ENCODE data around the gene PGM5.

Gene PGM5

DNA sequence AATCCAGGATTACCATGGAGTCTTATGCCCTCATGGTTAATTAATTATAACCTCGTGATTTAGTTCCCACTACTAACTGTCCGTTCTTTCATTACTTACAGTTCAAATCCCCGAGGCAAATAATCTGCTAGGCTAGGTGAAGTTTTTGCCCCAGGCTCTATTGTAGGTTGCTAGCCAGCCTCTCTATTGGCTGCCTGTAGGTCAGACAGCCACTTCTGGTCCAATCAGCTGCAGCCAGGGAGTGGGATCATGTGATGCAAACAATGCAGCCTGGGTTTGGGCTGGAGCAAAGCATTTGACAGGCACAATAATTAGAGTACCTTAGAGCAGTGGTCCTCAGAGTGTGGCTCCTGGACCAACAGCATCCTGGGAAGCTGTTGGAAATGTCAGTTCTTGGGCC is 166.5 kb downstream of the PGM5 start:
- TF ChIP-seq EZH2phosphoT487 (IDR thresholded peaks at IDR 0.05; ENCODE audit: borderline replicate concordance), result no peak
- TF ChIP-seq, protein P1, sequence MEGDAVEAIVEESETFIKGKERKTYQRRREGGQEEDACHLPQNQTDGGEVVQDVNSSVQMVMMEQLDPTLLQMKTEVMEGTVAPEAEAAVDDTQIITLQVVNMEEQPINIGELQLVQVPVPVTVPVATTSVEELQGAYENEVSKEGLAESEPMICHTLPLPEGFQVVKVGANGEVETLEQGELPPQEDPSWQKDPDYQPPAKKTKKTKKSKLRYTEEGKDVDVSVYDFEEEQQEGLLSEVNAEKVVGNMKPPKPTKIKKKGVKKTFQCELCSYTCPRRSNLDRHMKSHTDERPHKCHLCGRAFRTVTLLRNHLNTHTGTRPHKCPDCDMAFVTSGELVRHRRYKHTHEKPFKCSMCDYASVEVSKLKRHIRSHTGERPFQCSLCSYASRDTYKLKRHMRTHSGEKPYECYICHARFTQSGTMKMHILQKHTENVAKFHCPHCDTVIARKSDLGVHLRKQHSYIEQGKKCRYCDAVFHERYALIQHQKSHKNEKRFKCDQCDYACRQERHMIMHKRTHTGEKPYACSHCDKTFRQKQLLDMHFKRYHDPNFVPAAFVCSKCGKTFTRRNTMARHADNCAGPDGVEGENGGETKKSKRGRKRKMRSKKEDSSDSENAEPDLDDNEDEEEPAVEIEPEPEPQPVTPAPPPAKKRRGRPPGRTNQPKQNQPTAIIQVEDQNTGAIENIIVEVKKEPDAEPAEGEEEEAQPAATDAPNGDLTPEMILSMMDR (conservative IDR thresholded peaks at IDR 0.05; ENCODE audit: low read length), result no peak

DNA sequence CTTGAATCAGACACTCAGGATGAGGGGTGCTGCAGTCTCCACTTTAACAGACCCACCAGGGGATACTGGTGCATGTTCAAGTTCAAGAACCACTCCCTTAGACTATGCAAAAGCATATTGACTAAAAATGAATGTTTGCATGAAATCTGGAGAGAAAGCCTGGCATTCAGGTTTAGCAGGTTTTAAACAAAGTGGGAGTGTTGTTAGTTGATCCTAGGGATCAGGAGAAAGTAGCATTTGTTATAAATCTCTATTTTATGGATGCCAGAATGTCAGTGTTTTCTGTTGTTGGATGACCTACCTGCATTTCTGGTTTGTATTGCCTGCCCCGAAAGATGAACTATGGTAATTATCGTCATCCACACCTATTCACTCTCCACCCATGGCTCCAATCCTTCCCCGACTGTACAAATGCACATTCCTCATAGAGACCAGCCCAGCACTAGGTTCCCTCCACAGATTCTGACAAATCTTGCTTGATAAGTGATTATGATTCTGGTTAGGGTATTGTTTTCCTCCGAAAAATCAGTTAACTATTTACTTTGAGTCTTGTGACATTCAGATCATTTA is 167.0 kb downstream of the PGM5 start:
- Histone ChIP-seq H3K4me3 (ENCODE audit: low read length, poor library complexity, severe bottlenecking) (no peak overlapping the region), H3K27me3 (ENCODE audit: insufficient read depth, low read length, poor library complexity, severe bottlenecking) (no peaks in the 10 kb centered on the region), H4K20me1 (ENCODE audit: insufficient read depth, low read length, poor library complexity, severe bottlenecking) (no peaks in the 10 kb centered on the region), H3F3A (ENCODE audit: low read depth) (no peaks in the 10 kb centered on the region), H3K4me2 (ENCODE audit: low read depth, low read length, poor library complexity, severe bottlenecking) (no peak overlapping the region), H3K4me1 (ENCODE audit: insufficient read depth, low read length, poor library complexity, severe bottlenecking) (no peaks in the 10 kb centered on the region), H2AFZ (ENCODE audit: low read length) (no peak overlapping the region), H3K9me2 (replicated peaks; ENCODE audit: low read depth, low read length) (0 out of 2 replicates have a peak, but pooled peaks cover 5% of the 10 kb centered on the region), H3K79me2 (ENCODE audit: insufficient read depth, low read length) (no peaks in the 10 kb centered on the region), H3K9ac (ENCODE audit: low read depth, low read length, poor library complexity, severe bottlenecking) (no peak overlapping the region), H3K36me3 (ENCODE audit: insufficient read depth, low read length) (no peaks in the 10 kb centered on the region), H3K9me3 (ENCODE audit: insufficient read depth, low read depth, low read length) (peaks cover 4% of the 10 kb centered on the region; the same call in 1 of the 2 replicates)
- no peak for TF ChIP-seq EZH2phosphoT487 (IDR thresholded peaks at IDR 0.05; ENCODE audit: borderline replicate concordance)
- TF ChIP-seq, protein P1 (conservative IDR thresholded peaks at IDR 0.05; ENCODE audit: low read length), result no peak

More for the DNA sequence above, 166.5 kb downstream of the PGM5 start:
- Histone ChIP-seq H3F3A (ENCODE audit: low read depth) (no peaks in the 10 kb centered on the region), H3K4me2 (ENCODE audit: low read depth, low read length, poor library complexity, severe bottlenecking) (no peak overlapping the region), H3K27me3 (ENCODE audit: insufficient read depth, low read length, poor library complexity, severe bottlenecking) (no peaks in the 10 kb centered on the region), H3K4me3 (ENCODE audit: low read length, poor library complexity, severe bottlenecking) (no peak overlapping the region), H3K9ac (ENCODE audit: low read depth, low read length, poor library complexity, severe bottlenecking) (no peak overlapping the region), H3K9me2 (replicated peaks; ENCODE audit: low read depth, low read length) (0 out of 2 replicates have a peak, but pooled peaks cover 5% of the 10 kb centered on the region), H3K36me3 (ENCODE audit: insufficient read depth, low read length) (no peaks in the 10 kb centered on the region), H3K4me1 (ENCODE audit: insufficient read depth, low read length, poor library complexity, severe bottlenecking) (no peaks in the 10 kb centered on the region), H3K9me3 (ENCODE audit: insufficient read depth, low read depth, low read length) (peaks cover 9% of the 10 kb centered on the region; the same call in 1 of the 2 replicates), H3K79me2 (ENCODE audit: insufficient read depth, low read length) (no peaks in the 10 kb centered on the region), H4K20me1 (ENCODE audit: insufficient read depth, low read length, poor library complexity, severe bottlenecking) (no peaks in the 10 kb centered on the region), H2AFZ (ENCODE audit: low read length) (no peak overlapping the region)

DNA sequence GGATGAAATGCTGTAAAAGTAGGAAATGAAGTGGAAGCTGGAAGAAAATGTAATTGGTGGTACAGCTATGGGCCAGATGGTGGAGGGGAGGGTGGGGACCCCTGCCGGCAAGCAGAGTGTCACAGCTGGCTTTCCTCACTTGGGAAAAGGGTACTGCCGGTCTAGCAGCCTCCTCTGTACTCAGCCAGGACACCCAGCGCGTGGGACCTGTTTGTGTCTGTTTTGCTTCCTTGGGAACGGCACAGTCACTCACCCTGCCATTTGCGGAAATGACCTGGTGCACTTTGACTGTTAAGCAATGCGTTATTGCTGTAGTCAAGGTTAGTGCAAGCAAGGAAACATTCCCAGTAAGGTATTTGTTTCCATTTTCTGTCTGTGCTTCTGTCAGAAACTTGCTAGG is 174.2 kb downstream of the PGM5 start:
- Histone ChIP-seq H3F3A (ENCODE audit: low read depth) (no peaks in the 10 kb centered on the region), H3K9ac (ENCODE audit: low read depth, low read length, poor library complexity, severe bottlenecking) (no peak overlapping the region), H4K20me1 (ENCODE audit: insufficient read depth, low read length, poor library complexity, severe bottlenecking) (no peaks in the 10 kb centered on the region), H2AFZ (ENCODE audit: low read length) (no peak overlapping the region), H3K36me3 (ENCODE audit: insufficient read depth, low read length) (no peaks in the 10 kb centered on the region), H3K79me2 (ENCODE audit: insufficient read depth, low read length) (no peaks in the 10 kb centered on the region), H3K9me2 (replicated peaks; ENCODE audit: low read depth, low read length) (no peaks in the 10 kb centered on the region), H3K27me3 (ENCODE audit: insufficient read depth, low read length, poor library complexity, severe bottlenecking) (no peaks in the 10 kb centered on the region), H3K4me2 (ENCODE audit: low read depth, low read length, poor library complexity, severe bottlenecking) (no peak overlapping the region), H3K9me3 (ENCODE audit: insufficient read depth, low read depth, low read length) (no peaks in the 10 kb centered on the region), H3K4me3 (ENCODE audit: low read length, poor library complexity, severe bottlenecking) (no peak overlapping the region), H3K4me1 (ENCODE audit: insufficient read depth, low read length, poor library complexity, severe bottlenecking) (no peaks in the 10 kb centered on the region)
- TF ChIP-seq, protein P1 (conservative IDR thresholded peaks at IDR 0.05; ENCODE audit: low read length), result no peak
